T-cell (primary cell): ENCODE results near the gene EMP3. TPM values are rescaled to one million over a fixed set of nuclear protein-coding genes. Genes with fewer than 3 reads are reported as not detected.

Experiments used
- ATAC-seq, 4 experiments: fragments of 200-7000 bp in 3 of 4; fragments of 150-1000 bp in 1 of 4; cut with Tn5 transposase; replicated peaks in 1 of 4; 1 replicate in 3 of 4; 2 replicates in 1 of 4; pipeline ENCODE4 v1.10.0; 2021; ENCODE audit warnings: moderate library complexity in 3 of 4, mild to moderate bottlenecking in 2 of 4, moderate number of reproducible peaks in 1 of 4
- CTCF ChIA-PET, 2 donors: fragments of 300-600 bp; sonication (Branson Sonifier 250); formaldehyde crosslinking; loops; one replicate each; lab custom pipeline; 2022; ENCODE audit warnings: antibody characterized with exemption in 2 of 2; lab: Charles Lee
- POLR2A ChIA-PET, 2 donors: fragments of 300-600 bp; sonication (Branson Sonifier 250); formaldehyde crosslinking; loops; one replicate each; lab custom pipeline; 2022; ENCODE audit warnings: antibody characterized with exemption in 2 of 2; lab: Charles Lee
- DNase-seq, 35 experiments: peaks; one replicate each; pipeline versions ENCODE4 v3.0.0 to v3.0.0-alpha.2; 2013 to 2023
- H3K27ac ChIP-seq: one replicate; pipeline ENCODE4 v1.5.1; 2013; ENCODE audit warnings: low read length
- H3K27me3 ChIP-seq, 2 experiments: replicated peaks in 1 of 2; 1 replicate in 1 of 2; 2 replicates in 1 of 2; pipeline versions ENCODE4 v1.6.1 to v1.7.0; 2013; ENCODE audit warnings: low read length in 1 of 2, mixed read lengths in 1 of 2; ENCODE audit not compliant: control insufficient read depth in 2 of 2, insufficient read depth in 2 of 2; ENCODE audit errors: extremely low read depth in 1 of 2
- H3K36me3 ChIP-seq, 2 donors: 1 replicate in 1 of 2; 2 replicates in 1 of 2; pipeline versions ENCODE4 v1.6.1 to v1.7.0; 2013; ENCODE audit warnings: low read length in 1 of 2; ENCODE audit not compliant: control insufficient read depth in 2 of 2, insufficient read depth in 1 of 2; ENCODE audit errors: extremely low read depth in 1 of 2
- H3K4me1 ChIP-seq, 2 experiments: 1 replicate in 1 of 2; 2 replicates in 1 of 2; pipeline versions ENCODE4 v1.6.1 to v1.7.0; 2013; ENCODE audit warnings: low read length in 2 of 2, mixed read lengths in 1 of 2; ENCODE audit not compliant: insufficient read depth in 2 of 2, control insufficient read depth in 1 of 2; ENCODE audit errors: extremely low read depth in 1 of 2
- H3K4me3 ChIP-seq, 2 donors: 1 replicate in 1 of 2; 2 replicates in 1 of 2; pipeline versions ENCODE4 v1.5.1 to v1.7.0; 2013; ENCODE audit warnings: mild to moderate bottlenecking in 2 of 2, low read length in 1 of 2, moderate library complexity in 1 of 2; ENCODE audit not compliant: control insufficient read depth in 1 of 2; ENCODE audit errors: extremely low read depth in 1 of 2
- H3K9me3 ChIP-seq: 2 replicates; pipeline ENCODE4 v1.7.0; 2013
- H3K27ac Mint-ChIP-seq, 2 donors: one replicate each; pipeline ENCODE4 v1.8.0; 2020 to 2021; ENCODE audit warnings: mild to moderate bottlenecking in 2 of 2, mixed read lengths in 2 of 2
- H3K27me3 Mint-ChIP-seq, 2 donors: one replicate each; pipeline ENCODE4 v1.8.0; 2021 to 2022; ENCODE audit warnings: mixed read lengths in 2 of 2
- H3K36me3 Mint-ChIP-seq: one replicate; pipeline ENCODE4 v1.8.0; 2021; ENCODE audit warnings: mixed read lengths
- H3K4me1 Mint-ChIP-seq, 3 donors: one replicate each; pipeline ENCODE4 v1.8.0; 2020 to 2022; ENCODE audit warnings: mixed read lengths in 3 of 3, mild to moderate bottlenecking in 1 of 3
- H3K4me3 Mint-ChIP-seq, 3 donors: one replicate each; pipeline ENCODE4 v1.8.0; 2020 to 2022; ENCODE audit warnings: mild to moderate bottlenecking in 3 of 3, mixed read lengths in 3 of 3, moderate library complexity in 3 of 3
- H3K9me3 Mint-ChIP-seq, 3 donors: one replicate each; pipeline ENCODE4 v1.8.0; 2020 to 2022; ENCODE audit warnings: mixed read lengths in 3 of 3
- WGBS: methylation state at CpG from one replicate; pipeline ENCODE4 v1.1.5; 2013; ENCODE audit warnings: missing lambda C conversion rate; ENCODE audit not compliant: insufficient coverage; 5-methylcytosine and 5-hydroxymethylcytosine counted together
- total RNA-seq, 35 experiments: library from RNA in 6 of 35; stranded (reverse) in 6 of 35; fragments of 120-200 nt in 1 of 35; gene quantifications; one replicate each; pipeline versions ENCODE4 v1.2.1 to v1.2.4 and lab custom pipeline; 2013 to 2026

The EMP3 gene
- total RNA-seq, 5 donors from 2014 or later (not counting 1 experiment from before 2014, with no cell fraction given), result 180 to 373 (median 361) TPM

- H3K4me3 ChIP-seq, result peak overlapping the region; percentile 63 to 81
- ATAC-seq, result no peak
- peaks cover 12 to 22% (median 15%) of the 10 kb centered on the region in 3 donors for H3K4me1 Mint-ChIP-seq
These were observed 39.4 kb downstream of the EMP3 start for GRCh38 chr19:48364598-48365348.

GRCh38 chr19:48365602-48366001, 40.2 kb downstream of the EMP3 start:
- no peaks in the 10 kb centered on the region for H3K9me3 Mint-ChIP-seq
- Histone ChIP-seq H3K27me3 (no peaks in the 10 kb centered on the region), H3K9me3 (no peaks in the 10 kb centered on the region), H3K4me3 (no peak overlapping the region), H3K27ac (no peak overlapping the region), H3K4me1 (peaks cover 3 to 20% of the 10 kb centered on the region in 2 experiments), H3K36me3 (no peaks in the 10 kb centered on the region)
- DNase-seq (no peak), ATAC-seq (no peak)
- no peak overlapping the region for H3K4me3 Mint-ChIP-seq
- no peaks in the 10 kb centered on the region for H3K36me3 Mint-ChIP-seq
- H3K27me3 Mint-ChIP-seq, result no peaks in the 10 kb centered on the region
- POLR2A ChIA-PET, result no interaction called here
- no peak overlapping the region for H3K27ac Mint-ChIP-seq
- 98% methylated on average over 6 of the region's 11 CpGs for WGBS
- H3K4me1 Mint-ChIP-seq, result peaks cover 12 to 22% (median 15%) of the 10 kb centered on the region in 3 donors
- CTCF ChIA-PET, result no interaction called here

More at GRCh38 chr19:48364598-48365348, 39.4 kb downstream of the EMP3 start:
- no peaks in the 10 kb centered on the region for H3K27me3 Mint-ChIP-seq
- H3K9me3 ChIP-seq, result no peaks in the 10 kb centered on the region
- peak in 3 of 35 experiments; percentile 4 to 7 (median 6) for DNase-seq
- no peaks in the 10 kb centered on the region for H3K27me3 ChIP-seq
- peak overlapping the region; percentile 92 to 96 for H3K27ac Mint-ChIP-seq
- H3K36me3 Mint-ChIP-seq, result no peaks in the 10 kb centered on the region
- WGBS, result 60% methylated on average over 9 of the region's 10 CpGs
- CTCF ChIA-PET, result interaction anchor here (0.6 to 1.2 kb wide), 5 partner anchors 26 to 220 kb away, joined by 4 to 8 read pairs (median 6); partner anchors contain the start of gene KDELR1 (in 1 of the 2)
- peak overlapping the region; percentile 88 to 91 (median 88) for H3K4me3 Mint-ChIP-seq
- H3K9me3 Mint-ChIP-seq, result no peaks in the 10 kb centered on the region
- peaks cover 3 to 20% of the 10 kb centered on the region in 2 experiments for H3K4me1 ChIP-seq
- POLR2A ChIA-PET, result interaction anchor here in 1 of 2 donors (0.6 to 1.5 kb wide), 2 partner anchors 32 to 1503 kb away, joined by 4 to 11 read pairs; partner anchors contain the start of gene PNKP
- H3K27ac ChIP-seq, result peak overlapping the region; percentile 78
- H3K36me3 ChIP-seq, result peaks cover 0 to 3% of the 10 kb centered on the region in 2 donors

- no peak overlapping the region for H3K4me3 Mint-ChIP-seq
- Histone ChIP-seq H3K9me3 (no peaks in the 10 kb centered on the region), H3K27ac (no peak overlapping the region), H3K36me3 (no peaks in the 10 kb centered on the region), H3K4me3 (no peak overlapping the region), H3K27me3 (peaks cover 0 to under 1% of the 10 kb centered on the region in 2 experiments), H3K4me1 (peaks cover 3 to 18% of the 10 kb centered on the region in 2 experiments)
- DNase-seq (no peak), ATAC-seq (no peak)
- ChIA-PET CTCF (no interaction called here), POLR2A (no interaction called here)
- peaks cover 8 to 16% (median 10%) of the 10 kb centered on the region in 3 donors for H3K4me1 Mint-ChIP-seq
- H3K36me3 Mint-ChIP-seq, result no peaks in the 10 kb centered on the region
- no peaks in the 10 kb centered on the region for H3K9me3 Mint-ChIP-seq
- no peaks in the 10 kb centered on the region for H3K27me3 Mint-ChIP-seq
- H3K27ac Mint-ChIP-seq, result peak overlapping the region in 1 of 2 donors; percentile 60
- 82% methylated on average over 1 of the region's 5 CpGs for whole genome bisulfite sequencing
These were observed 42.5 kb downstream of the EMP3 start for GRCh38 chr19:48367855-48368254.

GRCh38 chr19:48368936-48369335, 43.6 kb downstream of the EMP3 start:
- H3K36me3 Mint-ChIP-seq, result no peaks in the 10 kb centered on the region
- 100% methylated on average over 4 of the region's 14 CpGs for WGBS
- no peaks in the 10 kb centered on the region for H3K9me3 Mint-ChIP-seq
- POLR2A ChIA-PET, result no interaction called here
- H3K4me3 Mint-ChIP-seq, result no peak overlapping the region
- Histone ChIP-seq H3K9me3 (no peaks in the 10 kb centered on the region), H3K4me3 (no peak overlapping the region), H3K27me3 (peaks cover 0 to 8% of the 10 kb centered on the region in 2 experiments), H3K27ac (no peak overlapping the region), H3K4me1 (peaks cover 3 to 9% of the 10 kb centered on the region in 2 experiments), H3K36me3 (no peaks in the 10 kb centered on the region)
- peaks cover 2 to 10% (median 3%) of the 10 kb centered on the region in 3 donors for H3K4me1 Mint-ChIP-seq
- DNase-seq, result no peak
- no peaks in the 10 kb centered on the region for H3K27me3 Mint-ChIP-seq
- H3K27ac Mint-ChIP-seq, result no peak overlapping the region
- CTCF ChIA-PET, result no interaction called here
- no peak for ATAC-seq

GRCh38 chr19:48370955-48371354, 45.6 kb downstream of the EMP3 start:
- H3K9me3 ChIP-seq, result no peaks in the 10 kb centered on the region
- Mint-ChIP-seq H3K27me3 (no peaks in the 10 kb centered on the region), H3K36me3 (no peaks in the 10 kb centered on the region), H3K4me1 (no peaks in the 10 kb centered on the region), H3K27ac (no peak overlapping the region), H3K9me3 (no peaks in the 10 kb centered on the region), H3K4me3 (no peak overlapping the region)
- ChIA-PET CTCF (no interaction called here), POLR2A (no interaction called here)
- H3K27me3 ChIP-seq, result peaks cover 0 to 15% of the 10 kb centered on the region in 2 experiments
- ATAC-seq (no peak), DNase-seq (no peak)
- 95% methylated on average over 4 of the region's 4 CpGs for WGBS
- H3K4me1 ChIP-seq, result no peaks in the 10 kb centered on the region
- no peak overlapping the region for H3K4me3 ChIP-seq
- H3K27ac ChIP-seq, result no peak overlapping the region
- H3K36me3 ChIP-seq, result no peaks in the 10 kb centered on the region

- ATAC-seq, result no peak
- POLR2A ChIA-PET, result no interaction called here
These were observed 46.0 kb downstream of the EMP3 start for GRCh38 chr19:48371367-48371766.

More at GRCh38 chr19:48371367-48371766, 46.0 kb downstream of the EMP3 start:
- no peak for DNase-seq
- Mint-ChIP-seq H3K36me3 (no peaks in the 10 kb centered on the region), H3K27me3 (no peaks in the 10 kb centered on the region), H3K4me3 (no peak overlapping the region), H3K4me1 (no peaks in the 10 kb centered on the region), H3K27ac (no peak overlapping the region), H3K9me3 (no peaks in the 10 kb centered on the region)
- H3K27me3 ChIP-seq, result peaks cover 0 to 16% of the 10 kb centered on the region in 2 experiments
- H3K4me3 ChIP-seq, result no peak overlapping the region
- H3K27ac ChIP-seq, result no peak overlapping the region
- no peaks in the 10 kb centered on the region for H3K4me1 ChIP-seq
- CTCF ChIA-PET, result interaction anchor here (0.7 kb wide), 2 partner anchors 45 to 699 kb away, joined by 4 read pairs; no protein-coding TSS in a partner anchor
- H3K36me3 ChIP-seq, result no peaks in the 10 kb centered on the region
- H3K9me3 ChIP-seq, result no peaks in the 10 kb centered on the region
- WGBS, result 91% methylated on average over 6 of the region's 7 CpGs
